ENCODE measurements around the gene MTHFS.

Gene MTHFS

DNA sequence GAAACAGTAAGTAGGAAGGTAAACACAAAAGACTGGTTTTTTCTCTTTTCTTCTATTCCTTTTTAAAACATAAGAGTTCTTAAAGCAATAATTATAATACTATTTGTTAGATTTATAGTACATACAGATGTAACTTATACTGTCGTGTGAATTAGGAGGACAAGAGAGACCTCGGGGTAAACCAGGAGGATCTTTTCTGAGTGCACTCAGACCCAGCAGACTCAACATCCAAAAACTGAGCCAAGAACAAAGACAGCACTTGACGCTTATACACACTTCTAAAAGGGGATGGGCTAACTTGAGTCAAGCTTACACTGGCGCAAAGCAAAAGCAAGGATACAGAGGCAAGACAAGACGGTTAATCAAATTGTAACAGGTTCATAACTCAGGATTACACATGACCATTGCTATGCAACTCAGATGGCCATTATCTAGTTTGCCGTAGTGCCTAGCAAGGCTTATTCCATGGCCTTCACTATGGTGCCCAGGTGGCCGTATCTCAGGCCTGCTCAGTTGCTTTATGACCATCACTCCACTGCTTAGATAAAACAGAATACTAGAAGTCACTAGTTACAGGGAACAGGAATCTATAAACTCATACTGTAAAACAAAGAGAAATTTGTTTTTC is 18.6 kb downstream of the MTHFS start:
- TF ChIP-seq GABPA (IDR thresholded peaks at IDR 0.05; ENCODE audit: low read depth), result no peak
- TF ChIP-seq, protein P1, sequence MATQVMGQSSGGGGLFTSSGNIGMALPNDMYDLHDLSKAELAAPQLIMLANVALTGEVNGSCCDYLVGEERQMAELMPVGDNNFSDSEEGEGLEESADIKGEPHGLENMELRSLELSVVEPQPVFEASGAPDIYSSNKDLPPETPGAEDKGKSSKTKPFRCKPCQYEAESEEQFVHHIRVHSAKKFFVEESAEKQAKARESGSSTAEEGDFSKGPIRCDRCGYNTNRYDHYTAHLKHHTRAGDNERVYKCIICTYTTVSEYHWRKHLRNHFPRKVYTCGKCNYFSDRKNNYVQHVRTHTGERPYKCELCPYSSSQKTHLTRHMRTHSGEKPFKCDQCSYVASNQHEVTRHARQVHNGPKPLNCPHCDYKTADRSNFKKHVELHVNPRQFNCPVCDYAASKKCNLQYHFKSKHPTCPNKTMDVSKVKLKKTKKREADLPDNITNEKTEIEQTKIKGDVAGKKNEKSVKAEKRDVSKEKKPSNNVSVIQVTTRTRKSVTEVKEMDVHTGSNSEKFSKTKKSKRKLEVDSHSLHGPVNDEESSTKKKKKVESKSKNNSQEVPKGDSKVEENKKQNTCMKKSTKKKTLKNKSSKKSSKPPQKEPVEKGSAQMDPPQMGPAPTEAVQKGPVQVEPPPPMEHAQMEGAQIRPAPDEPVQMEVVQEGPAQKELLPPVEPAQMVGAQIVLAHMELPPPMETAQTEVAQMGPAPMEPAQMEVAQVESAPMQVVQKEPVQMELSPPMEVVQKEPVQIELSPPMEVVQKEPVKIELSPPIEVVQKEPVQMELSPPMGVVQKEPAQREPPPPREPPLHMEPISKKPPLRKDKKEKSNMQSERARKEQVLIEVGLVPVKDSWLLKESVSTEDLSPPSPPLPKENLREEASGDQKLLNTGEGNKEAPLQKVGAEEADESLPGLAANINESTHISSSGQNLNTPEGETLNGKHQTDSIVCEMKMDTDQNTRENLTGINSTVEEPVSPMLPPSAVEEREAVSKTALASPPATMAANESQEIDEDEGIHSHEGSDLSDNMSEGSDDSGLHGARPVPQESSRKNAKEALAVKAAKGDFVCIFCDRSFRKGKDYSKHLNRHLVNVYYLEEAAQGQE (IDR thresholded peaks at IDR 0.05; ENCODE audit: insufficient replicate concordance, low read depth), result no peak
- TF ChIP-seq, protein P2, sequence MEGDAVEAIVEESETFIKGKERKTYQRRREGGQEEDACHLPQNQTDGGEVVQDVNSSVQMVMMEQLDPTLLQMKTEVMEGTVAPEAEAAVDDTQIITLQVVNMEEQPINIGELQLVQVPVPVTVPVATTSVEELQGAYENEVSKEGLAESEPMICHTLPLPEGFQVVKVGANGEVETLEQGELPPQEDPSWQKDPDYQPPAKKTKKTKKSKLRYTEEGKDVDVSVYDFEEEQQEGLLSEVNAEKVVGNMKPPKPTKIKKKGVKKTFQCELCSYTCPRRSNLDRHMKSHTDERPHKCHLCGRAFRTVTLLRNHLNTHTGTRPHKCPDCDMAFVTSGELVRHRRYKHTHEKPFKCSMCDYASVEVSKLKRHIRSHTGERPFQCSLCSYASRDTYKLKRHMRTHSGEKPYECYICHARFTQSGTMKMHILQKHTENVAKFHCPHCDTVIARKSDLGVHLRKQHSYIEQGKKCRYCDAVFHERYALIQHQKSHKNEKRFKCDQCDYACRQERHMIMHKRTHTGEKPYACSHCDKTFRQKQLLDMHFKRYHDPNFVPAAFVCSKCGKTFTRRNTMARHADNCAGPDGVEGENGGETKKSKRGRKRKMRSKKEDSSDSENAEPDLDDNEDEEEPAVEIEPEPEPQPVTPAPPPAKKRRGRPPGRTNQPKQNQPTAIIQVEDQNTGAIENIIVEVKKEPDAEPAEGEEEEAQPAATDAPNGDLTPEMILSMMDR (IDR thresholded peaks at IDR 0.05; ENCODE audit: insufficient read depth, low read length), result no peak
- no peak for TF ChIP-seq SPI1 (IDR thresholded peaks at IDR 0.05; ENCODE audit: borderline replicate concordance, low read depth)
- no peak for TF ChIP-seq POLR2AphosphoS5 (IDR thresholded peaks at IDR 0.05; ENCODE audit: low read depth)
- H3K27me3 ChIP-seq (ENCODE audit: insufficient read depth, poor library complexity, severe bottlenecking), result no peaks in the 10 kb centered on the region
- DNase-seq (ENCODE audit: low read depth in 1 of 2, low spot score in 1 of 2), result no peak
- H3K27ac ChIP-seq (replicated peaks), result no peak overlapping the region
- H3K4me3 ChIP-seq (replicated peaks; ENCODE audit: insufficient read depth, low read length), result no peak overlapping the region

DNA sequence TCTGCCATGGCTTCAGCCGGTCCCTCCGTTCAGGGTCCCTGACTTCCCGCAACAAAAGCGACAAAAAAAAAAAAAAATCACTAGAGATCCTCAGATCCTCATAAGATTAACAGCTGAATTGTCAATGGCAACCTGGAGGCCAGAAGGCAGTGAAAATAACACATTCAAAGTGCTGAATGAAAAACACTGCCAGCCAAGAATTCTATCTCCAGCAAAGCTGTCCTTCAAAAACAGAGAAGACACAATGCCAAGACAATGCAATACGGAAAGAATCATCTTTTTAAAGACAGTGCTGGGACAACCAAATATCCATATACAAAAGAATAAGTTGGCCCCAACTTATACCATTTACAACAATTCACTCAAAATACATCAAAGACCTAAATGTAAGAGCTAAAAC is 21.6 kb downstream of the MTHFS start:
- Histone ChIP-seq H3K27me3 (ENCODE audit: insufficient read depth, poor library complexity, severe bottlenecking) (no peaks in the 10 kb centered on the region), H3K4me3 (replicated peaks; ENCODE audit: insufficient read depth, low read length) (no peak overlapping the region), H3K27ac (replicated peaks) (no peak overlapping the region)
- DNase-seq (ENCODE audit: low read depth in 1 of 2, low spot score in 1 of 2), result no peak
- no peak for TF ChIP-seq GABPA (IDR thresholded peaks at IDR 0.05; ENCODE audit: low read depth)
- no peak for TF ChIP-seq POLR2AphosphoS5 (IDR thresholded peaks at IDR 0.05; ENCODE audit: low read depth)
- TF ChIP-seq, protein P1 (IDR thresholded peaks at IDR 0.05; ENCODE audit: insufficient replicate concordance, low read depth), result no peak
- TF ChIP-seq, protein P2 (IDR thresholded peaks at IDR 0.05; ENCODE audit: insufficient read depth, low read length), result no peak
- TF ChIP-seq SPI1 (IDR thresholded peaks at IDR 0.05; ENCODE audit: borderline replicate concordance, low read depth), result no peak

DNA sequence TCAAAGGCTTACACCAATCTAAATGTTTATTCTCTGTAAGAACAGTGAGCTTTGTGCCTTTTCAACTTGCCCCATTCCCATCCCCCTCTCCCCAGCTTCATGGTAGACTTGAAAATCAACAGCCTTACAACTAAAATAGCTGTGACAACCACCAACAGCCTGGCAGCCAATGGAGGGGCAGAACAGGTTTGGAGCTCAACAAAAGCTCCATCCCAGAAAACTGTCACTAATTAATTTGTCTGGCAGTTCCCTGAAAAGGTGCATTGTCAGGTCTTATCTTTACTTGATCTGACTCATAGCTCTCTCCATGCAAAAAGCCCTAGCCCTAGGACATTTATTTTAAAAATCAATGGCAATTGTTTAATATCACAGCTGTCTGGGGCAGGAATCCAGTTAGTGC is 22.6 kb downstream of the MTHFS start:
- H3K27ac ChIP-seq (replicated peaks), result no peak overlapping the region
- no peak for DNase-seq (ENCODE audit: low read depth in 1 of 2, low spot score in 1 of 2)
- TF ChIP-seq, protein P1 (IDR thresholded peaks at IDR 0.05; ENCODE audit: insufficient replicate concordance, low read depth), result no peak
- TF ChIP-seq SPI1 (IDR thresholded peaks at IDR 0.05; ENCODE audit: borderline replicate concordance, low read depth) (no peak), POLR2AphosphoS5 (IDR thresholded peaks at IDR 0.05; ENCODE audit: low read depth) (no peak), GABPA (IDR thresholded peaks at IDR 0.05; ENCODE audit: low read depth) (no peak)
- TF ChIP-seq, protein P2 (IDR thresholded peaks at IDR 0.05; ENCODE audit: insufficient read depth, low read length), result no peak
- H3K27me3 ChIP-seq (ENCODE audit: insufficient read depth, poor library complexity, severe bottlenecking), result no peaks in the 10 kb centered on the region
- no peak overlapping the region for H3K4me3 ChIP-seq (replicated peaks; ENCODE audit: insufficient read depth, low read length)
